Fibroblast of villous mesenchyme (primary cell): ENCODE data around the gene SIGLEC6. TPM values are rescaled to one million over a fixed set of nuclear protein-coding genes. Genes with fewer than 3 reads are reported as not detected.

ENCODE experiments used
- DNase-seq: peaks from one replicate; pipeline ENCODE4 v3.0.0-alpha.2; 2010; ENCODE audit warnings: low read depth
- H3K4me3 ChIP-seq: 2 replicates; pipeline ENCODE4 v1.5.1; 2011; ENCODE audit warnings: low read depth, mild to moderate bottlenecking, low read length
- CTCF ChIP-seq: IDR thresholded peaks from 2 replicates; pipeline ENCODE4 v1.5.1; 2012; ENCODE audit warnings: low read depth, mild to moderate bottlenecking, low read length; ENCODE audit not compliant: insufficient read depth
- total RNA-seq: library from RNA; depleted of rRNA; stranded (reverse); fragments of >200 nt; gene quantifications from 2 replicates; pipeline ENCODE4 v1.2.3, GENCODE V29; 2012

SIGLEC6 gene
- total RNA-seq, 1 donor, result not detected

DNA sequence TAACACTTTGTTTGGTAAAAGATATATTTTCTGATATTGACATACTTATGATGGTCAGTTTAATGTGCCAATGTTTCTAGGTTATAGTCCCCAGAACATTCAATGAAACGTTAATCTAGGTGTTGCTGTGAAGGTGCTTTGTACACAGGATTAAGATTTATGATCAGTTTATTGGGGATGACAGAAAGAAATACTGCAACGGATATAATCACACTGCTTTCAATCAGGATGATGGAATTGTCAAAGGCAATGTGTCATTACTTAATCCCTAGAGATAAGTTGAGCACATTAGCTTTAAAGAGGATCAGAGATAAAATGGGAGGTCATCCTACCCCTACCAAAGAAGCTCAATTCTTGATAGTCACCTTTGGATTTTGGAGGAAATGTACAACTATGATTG lies 17.5 kb downstream of the SIGLEC6 start:
- no peak for TF ChIP-seq CTCF
- no peak overlapping the region for H3K4me3 ChIP-seq
- no peak for DNase-seq

DNA sequence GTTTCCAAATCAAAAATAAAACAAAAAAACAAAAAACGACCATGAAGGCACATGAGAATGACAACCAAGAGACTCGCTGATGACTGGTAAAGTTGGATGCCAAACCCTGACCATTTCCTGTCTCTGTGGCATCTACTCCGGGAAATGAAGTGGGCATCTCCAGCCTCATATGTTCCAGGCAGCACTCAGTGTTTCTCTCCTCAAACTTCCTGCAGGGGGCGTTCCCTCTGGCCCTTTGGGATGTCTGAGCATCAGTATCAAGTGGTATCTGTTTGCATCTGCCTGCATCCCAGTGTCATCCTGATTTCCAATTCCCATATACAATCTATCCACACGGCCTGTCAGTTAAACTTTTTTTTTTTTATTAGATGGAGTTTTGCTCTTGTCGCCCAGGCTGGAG lies 20.1 kb downstream of the SIGLEC6 start:
- peak; percentile 31 for TF ChIP-seq CTCF
- no peak overlapping the region for H3K4me3 ChIP-seq
- DNase-seq, result peak; percentile 1

DNA sequence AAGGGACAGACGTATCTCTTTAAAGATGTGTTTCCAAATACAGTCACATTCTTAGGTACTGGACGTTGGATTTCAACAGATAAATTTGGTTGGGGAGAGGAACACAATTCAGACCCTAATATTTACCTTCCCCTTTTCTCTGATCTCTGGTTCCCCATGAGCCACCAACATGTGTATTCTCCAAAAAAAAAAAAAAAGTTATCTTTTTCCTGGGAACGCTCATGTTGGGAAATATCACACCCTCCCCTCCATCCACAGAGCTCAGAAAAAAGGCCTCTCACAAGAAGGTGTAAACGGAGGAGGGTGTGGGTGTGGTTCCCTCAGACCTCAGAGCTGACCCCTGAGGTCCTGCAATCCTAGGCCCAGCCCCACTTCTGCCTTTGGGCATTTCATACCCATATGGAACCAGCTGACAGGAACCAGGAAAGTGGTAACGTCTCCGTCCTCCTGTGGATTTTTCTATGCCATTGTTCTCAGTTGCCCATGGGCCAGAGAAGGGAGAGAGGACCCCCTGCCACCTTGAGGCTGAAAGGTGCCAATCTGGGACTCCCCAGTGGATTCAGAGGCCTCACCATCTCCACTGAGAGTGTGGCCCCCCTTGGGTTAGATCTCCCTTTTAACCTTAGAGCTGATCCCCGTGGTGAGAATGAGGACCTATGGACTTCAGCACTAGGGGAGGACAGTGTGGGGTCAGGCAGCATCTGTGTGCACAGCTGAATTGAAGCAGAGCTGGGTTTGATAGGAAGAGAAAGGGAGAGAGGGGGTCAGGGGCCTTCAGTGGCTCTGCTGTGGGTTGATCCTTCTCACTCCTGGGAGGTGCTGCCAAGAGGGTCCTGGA lies 21.4 kb downstream of the SIGLEC6 start:
- no peak for DNase-seq

GRCh38 chr19:51508059-51508733 lies 23.3 kb downstream of the SIGLEC6 start:
- TF ChIP-seq CTCF, result no peak
- no peak overlapping the region for H3K4me3 ChIP-seq
- no peak for DNase-seq

More for the DNA sequence above, 21.4 kb downstream of the SIGLEC6 start:
- no peak for TF ChIP-seq CTCF
- no peak overlapping the region for H3K4me3 ChIP-seq

GRCh38 chr19:51507640-51508058 lies 23.8 kb downstream of the SIGLEC6 start:
- TF ChIP-seq CTCF, result no peak
- DNase-seq, result no peak
- H3K4me3 ChIP-seq, result no peak overlapping the region

DNA sequence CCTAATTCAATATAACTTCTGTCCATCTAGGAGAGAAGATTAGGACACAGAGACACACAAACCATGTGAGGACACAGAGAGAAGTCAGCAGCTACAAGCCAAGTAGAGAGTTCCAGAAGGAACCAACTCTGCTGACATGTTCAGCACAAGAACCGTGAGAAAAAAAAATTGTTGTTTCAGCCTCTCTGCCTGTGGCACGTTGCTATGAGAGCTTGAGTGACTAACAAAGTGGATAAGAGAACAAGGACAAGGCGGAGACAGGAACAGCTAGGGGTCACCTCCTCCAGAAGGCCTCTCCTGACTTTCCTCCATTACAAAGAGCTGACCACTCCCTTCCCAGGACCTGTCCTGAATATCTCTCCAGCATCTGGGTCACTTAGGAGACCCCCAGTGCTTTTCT lies 24.3 kb downstream of the SIGLEC6 start:
- no peak for DNase-seq
- no peak for TF ChIP-seq CTCF
- H3K4me3 ChIP-seq, result no peak overlapping the region

DNA sequence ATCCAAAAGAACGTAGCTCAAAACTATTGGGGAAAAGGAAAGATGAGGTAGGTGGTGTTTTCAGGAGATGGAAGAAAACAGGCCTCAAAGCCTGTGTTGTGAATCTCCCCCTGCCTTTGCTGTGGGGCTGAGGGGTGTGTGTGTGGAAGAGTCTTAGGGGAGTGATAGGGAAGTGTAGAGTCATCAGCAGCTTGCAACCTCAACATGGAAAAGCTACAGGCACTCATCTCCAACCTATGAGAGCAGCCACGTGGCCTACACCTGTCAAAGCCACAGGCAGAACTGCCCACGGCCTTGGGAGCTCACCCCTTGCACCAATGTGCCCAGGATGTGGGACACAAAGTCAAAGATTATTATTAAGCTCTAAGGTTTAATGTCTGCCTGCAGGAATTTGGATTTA lies 25.6 kb downstream of the SIGLEC6 start:
- TF ChIP-seq CTCF, result no peak
- no peak for DNase-seq

More for the DNA sequence above, 25.6 kb downstream of the SIGLEC6 start:
- no peak overlapping the region for H3K4me3 ChIP-seq
